HUES48 (cell line): ENCODE data around the gene HSPG2.

Source experiments
- H3K27ac ChIP-seq: one replicate; pipeline ENCODE4 v1.7.0; 2013; ENCODE audit warnings: low read depth, low read length, inconsistent platforms
- H3K27me3 ChIP-seq: 2 replicates; pipeline ENCODE4 v1.6.1; 2013; ENCODE audit warnings: mild to moderate bottlenecking, low read length; ENCODE audit not compliant: control insufficient read depth, insufficient read depth
- H3K36me3 ChIP-seq: 2 replicates; pipeline ENCODE4 v1.6.1; 2013; ENCODE audit warnings: low read length; ENCODE audit not compliant: control insufficient read depth, insufficient read depth
- H3K4me1 ChIP-seq: 2 replicates; pipeline ENCODE4 v1.6.1; 2013; ENCODE audit warnings: mild to moderate bottlenecking, low read length; ENCODE audit not compliant: control insufficient read depth, insufficient read depth
- H3K4me3 ChIP-seq: 2 replicates; pipeline ENCODE4 v1.5.1; 2013; ENCODE audit warnings: mild to moderate bottlenecking, low read depth, low read length
- H3K9ac ChIP-seq: 2 replicates; pipeline ENCODE4 v1.6.1; 2013; ENCODE audit warnings: mild to moderate bottlenecking, low read depth, low read length, moderate library complexity
- H3K9me3 ChIP-seq: 2 replicates; pipeline ENCODE4 v1.6.1; 2013; ENCODE audit warnings: low read length; ENCODE audit not compliant: control insufficient read depth, insufficient read depth

HSPG2 gene

DNA sequence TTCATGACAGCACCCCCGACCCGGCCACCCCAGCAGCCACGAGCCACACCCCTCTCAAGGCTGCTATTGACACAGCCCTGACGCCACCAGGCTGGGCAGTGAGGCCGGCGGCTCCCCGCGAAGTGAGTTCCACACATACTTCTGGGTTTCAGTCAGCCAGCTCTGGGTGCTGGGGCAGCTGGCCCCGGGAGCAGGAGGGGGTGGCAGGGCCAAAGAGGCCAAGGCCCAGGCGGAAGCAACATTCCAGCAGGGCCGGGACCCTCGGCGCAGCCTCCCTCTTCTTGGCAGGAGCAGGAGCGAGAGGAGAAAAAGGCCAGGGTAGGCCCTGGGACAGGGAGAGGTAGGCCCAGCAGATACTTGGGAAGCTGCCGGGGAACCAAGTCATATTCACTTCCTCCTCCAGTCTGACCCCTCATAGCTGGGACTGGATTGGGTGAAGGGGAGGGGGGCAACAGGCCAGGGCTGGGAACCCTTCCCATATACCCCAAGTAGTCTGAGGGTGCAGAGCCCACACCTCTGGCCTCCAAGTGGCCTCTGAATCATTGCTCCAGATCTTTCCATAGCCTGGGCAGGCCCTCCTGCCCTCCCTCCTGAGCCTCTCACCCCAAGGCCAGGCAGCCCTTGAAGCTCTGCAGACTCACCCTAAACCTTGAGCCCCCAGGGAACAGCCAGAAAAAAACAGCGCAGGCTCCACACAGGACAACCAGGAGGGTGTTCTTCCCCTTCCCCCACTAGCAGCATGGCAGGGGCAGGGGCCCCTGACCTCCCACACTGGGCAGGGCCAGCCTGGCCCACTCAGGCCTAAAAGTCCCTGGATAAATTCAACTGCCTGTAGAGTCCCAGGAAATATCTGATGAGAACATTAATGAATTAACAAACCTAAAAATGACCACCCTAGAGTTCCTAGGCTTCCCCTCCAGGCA, 5.7 kb downstream of the HSPG2 start:
- no peaks in the 10 kb centered on the region; the same call in 1 of the 2 replicates for H3K27me3 ChIP-seq
- 0 out of 2 replicates have a peak, but pooled peaks cover 4% of the 10 kb centered on the region for H3K36me3 ChIP-seq
- H3K27ac ChIP-seq = peak overlapping the region; percentile 35
- no peaks in the 10 kb centered on the region for H3K9me3 ChIP-seq
- H3K4me1 ChIP-seq = peaks cover 34% of the 10 kb centered on the region
- H3K4me3 ChIP-seq = no peak overlapping the region
- no peak overlapping the region for H3K9ac ChIP-seq

DNA sequence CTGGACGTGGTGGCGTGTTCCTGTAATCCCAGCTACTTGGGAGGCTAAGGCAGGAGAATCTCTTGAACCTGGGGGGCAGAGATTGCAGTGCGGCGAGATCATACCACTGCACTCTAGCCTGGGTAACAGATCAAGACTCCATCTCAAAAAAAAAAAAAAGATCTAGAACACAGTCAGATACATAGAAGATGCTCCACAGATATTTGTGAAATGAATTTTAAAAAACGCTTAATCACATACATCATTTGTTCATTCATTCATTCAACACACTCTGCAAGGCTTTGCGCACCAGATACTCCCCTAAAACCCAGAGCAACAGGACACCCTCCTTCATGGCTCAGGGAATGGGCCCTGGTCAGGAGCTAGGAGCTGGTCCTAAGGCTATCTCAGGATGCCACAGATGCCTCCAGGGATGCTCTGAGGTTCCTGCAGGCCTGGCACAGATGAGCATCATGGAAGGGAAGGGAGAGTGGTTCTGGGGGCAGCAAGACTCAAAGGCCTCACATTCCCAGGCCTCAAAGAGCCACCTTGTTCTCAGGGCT, 6.4 kb downstream of the HSPG2 start:
- Histone ChIP-seq H3K4me3 (no peak overlapping the region), H3K27ac (no peak overlapping the region), H3K27me3 (no peaks in the 10 kb centered on the region), H3K9ac (no peak overlapping the region), H3K4me1 (peaks cover 26% of the 10 kb centered on the region), H3K9me3 (no peaks in the 10 kb centered on the region), H3K36me3 (0 out of 2 replicates have a peak, but pooled peaks cover 4% of the 10 kb centered on the region)

DNA sequence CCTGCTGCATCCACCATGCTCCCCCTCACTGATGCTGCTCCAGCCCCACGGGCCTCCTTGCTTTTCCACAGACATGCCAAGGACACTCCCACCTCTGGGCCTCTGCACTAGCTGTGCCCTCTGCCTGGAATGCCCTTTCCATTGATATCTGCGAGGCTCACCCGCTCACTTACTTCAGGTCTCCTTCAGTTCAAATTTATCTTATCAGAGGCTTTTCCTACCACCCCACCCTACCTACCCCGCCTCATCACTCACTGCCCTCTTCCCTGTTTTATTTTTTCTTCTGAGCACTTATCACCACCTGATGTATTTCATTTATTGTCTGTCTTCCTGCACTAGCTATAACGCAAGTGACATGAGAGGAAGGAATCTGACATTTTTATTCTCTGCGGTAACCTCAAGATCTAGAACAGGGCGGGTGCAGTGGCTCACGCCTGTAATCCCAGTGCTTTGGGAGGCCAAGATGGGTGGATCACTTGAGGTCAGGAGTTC, 7.0 kb downstream of the HSPG2 start:
- no peaks in the 10 kb centered on the region for H3K27me3 ChIP-seq
- no peaks in the 10 kb centered on the region for H3K9me3 ChIP-seq
- H3K4me3 ChIP-seq = no peak overlapping the region
- 0 out of 2 replicates have a peak, but pooled peaks cover 4% of the 10 kb centered on the region for H3K36me3 ChIP-seq
- H3K9ac ChIP-seq = no peak overlapping the region
- H3K27ac ChIP-seq = no peak overlapping the region
- peaks cover 20% of the 10 kb centered on the region for H3K4me1 ChIP-seq

DNA sequence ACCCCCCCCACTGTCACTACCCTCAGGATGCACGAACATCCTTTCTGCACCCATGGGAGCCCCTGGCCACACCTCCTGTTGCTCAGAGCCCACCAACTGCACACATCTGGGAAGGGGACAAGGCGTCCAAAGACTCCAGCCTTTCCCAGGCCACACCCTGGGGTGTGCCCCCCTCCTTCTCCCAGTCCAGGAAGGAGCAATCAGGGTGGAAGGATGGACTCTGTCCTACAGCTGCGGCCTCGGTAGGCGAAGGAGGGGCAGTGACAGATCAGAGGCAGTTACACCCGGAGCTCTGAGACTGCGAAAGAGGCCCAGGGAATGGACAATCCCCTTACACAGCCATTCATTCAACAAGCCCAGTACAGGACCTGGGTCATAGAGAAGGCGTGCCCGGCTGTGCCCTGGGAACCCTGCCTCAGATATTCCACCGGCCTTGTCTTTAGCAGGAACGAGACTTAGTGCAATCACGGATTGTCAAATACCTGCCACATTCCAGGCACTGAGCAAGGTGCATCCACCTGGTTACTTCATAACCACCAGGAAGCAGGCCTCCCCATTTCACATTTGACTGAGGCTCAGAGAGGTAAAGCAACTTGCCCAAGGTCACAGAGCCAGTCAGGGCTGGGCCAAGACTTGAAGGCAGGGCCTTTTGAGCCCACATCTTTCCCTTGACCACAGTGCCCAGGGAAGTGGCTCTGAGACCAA, 9.4 kb downstream of the HSPG2 start:
- Histone ChIP-seq H3K27me3 (no peaks in the 10 kb centered on the region), H3K9ac (no peak overlapping the region), H3K36me3 (0 out of 2 replicates have a peak, but pooled peaks cover 4% of the 10 kb centered on the region), H3K4me1 (peaks cover 7% of the 10 kb centered on the region; the same call in 1 of the 2 replicates), H3K27ac (no peak overlapping the region), H3K4me3 (no peak overlapping the region), H3K9me3 (no peaks in the 10 kb centered on the region)

DNA sequence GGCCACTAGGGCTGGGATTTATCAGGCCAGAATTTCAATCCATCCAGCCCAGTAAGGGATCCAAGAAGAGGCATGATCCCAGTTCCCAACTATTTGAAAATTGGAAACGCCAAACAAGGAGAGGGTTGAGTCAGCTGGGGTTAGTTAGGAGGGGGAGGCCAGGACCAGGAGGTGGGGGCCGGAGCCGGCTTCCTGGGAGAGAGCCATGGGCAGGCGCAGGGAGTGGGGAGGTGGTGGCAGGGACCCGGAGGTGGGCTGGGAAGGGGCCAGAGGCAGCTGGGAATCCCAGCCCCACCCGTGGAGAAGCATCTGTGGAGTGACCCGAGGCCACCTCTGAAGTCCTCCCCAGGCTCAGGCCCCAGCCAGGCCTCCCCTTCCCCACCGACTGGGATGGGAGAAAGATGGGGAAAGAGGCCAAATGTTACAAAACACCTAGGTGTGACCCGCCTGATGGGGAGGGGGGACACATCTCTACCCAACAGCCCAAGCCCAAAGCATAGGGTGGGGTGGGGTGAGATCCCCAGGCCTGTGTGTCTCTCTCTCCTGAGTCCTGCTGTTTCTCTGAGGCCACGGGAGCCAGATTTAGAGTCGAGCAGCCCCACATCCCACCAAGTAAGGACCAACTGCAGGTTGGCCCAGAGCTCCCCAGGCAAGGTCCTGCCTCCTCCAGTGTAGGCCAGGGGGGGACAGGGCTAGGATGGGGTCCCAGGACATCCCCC, 10.1 kb downstream of the HSPG2 start:
- Histone ChIP-seq H3K4me1 (peaks cover 6% of the 10 kb centered on the region), H3K27me3 (no peaks in the 10 kb centered on the region), H3K9ac (no peak overlapping the region), H3K36me3 (0 out of 2 replicates have a peak, but pooled peaks cover 4% of the 10 kb centered on the region), H3K9me3 (no peaks in the 10 kb centered on the region), H3K4me3 (no peak overlapping the region), H3K27ac (no peak overlapping the region)

DNA sequence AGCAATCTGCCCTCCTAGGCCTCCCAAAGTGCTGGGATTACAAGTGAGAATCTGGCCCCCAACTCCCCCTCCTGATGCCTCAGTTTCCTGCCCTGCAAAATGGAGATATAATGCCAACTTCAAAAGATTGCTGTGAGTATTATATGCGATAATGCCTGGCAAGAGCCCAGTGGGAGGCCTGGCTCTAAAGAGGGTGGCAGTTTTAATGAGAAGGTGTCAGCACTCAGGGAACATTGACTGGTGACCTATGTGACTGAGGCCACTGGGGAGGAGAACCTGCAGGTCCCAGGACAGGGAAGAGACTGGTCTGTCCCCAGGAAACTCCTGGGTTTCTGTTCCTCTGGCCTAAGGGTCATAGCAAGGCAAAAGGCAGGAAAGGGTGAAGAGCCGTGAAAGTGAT, 11.0 kb downstream of the HSPG2 start:
- H3K27me3 ChIP-seq = no peaks in the 10 kb centered on the region
- 0 out of 2 replicates have a peak, but pooled peaks cover 4% of the 10 kb centered on the region for H3K36me3 ChIP-seq
- H3K4me3 ChIP-seq = no peak overlapping the region
- peaks cover 15% of the 10 kb centered on the region for H3K4me1 ChIP-seq
- H3K9ac ChIP-seq = no peak overlapping the region
- H3K9me3 ChIP-seq = no peaks in the 10 kb centered on the region
- no peak overlapping the region for H3K27ac ChIP-seq

DNA sequence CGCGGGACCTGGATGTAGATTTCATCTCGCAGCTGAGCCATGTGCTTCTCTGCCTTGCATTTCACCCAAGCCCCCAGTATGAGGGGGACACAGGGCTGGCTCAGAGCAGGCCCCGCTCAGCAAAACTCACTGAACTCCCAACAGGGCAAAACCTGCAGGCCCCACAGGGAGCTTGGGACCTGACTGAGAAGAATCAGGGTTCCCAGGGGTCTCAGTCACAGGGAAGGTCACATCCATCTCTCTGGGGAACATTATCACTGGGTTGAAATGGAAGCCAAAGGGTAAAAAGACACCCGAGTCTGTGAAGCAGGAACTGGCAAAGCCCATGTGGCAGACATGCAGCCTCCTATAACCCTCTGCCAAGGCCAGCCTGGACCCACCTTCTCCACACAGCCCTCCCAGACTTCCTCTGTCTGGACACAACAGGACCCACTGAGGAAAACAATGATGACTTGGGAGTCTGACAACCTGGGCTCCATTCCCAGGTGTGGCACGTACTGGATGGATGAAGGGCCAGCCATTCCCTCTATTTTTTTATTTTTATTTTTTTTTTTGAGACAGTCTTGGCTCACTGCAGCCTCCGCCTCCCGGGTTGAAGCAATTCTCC, 11.7 kb downstream of the HSPG2 start:
- Histone ChIP-seq H3K9me3 (no peaks in the 10 kb centered on the region), H3K9ac (no peak overlapping the region), H3K27ac (no peak overlapping the region), H3K27me3 (no peaks in the 10 kb centered on the region), H3K4me3 (no peak overlapping the region), H3K4me1 (peaks cover 21% of the 10 kb centered on the region), H3K36me3 (no peaks in the 10 kb centered on the region)

DNA sequence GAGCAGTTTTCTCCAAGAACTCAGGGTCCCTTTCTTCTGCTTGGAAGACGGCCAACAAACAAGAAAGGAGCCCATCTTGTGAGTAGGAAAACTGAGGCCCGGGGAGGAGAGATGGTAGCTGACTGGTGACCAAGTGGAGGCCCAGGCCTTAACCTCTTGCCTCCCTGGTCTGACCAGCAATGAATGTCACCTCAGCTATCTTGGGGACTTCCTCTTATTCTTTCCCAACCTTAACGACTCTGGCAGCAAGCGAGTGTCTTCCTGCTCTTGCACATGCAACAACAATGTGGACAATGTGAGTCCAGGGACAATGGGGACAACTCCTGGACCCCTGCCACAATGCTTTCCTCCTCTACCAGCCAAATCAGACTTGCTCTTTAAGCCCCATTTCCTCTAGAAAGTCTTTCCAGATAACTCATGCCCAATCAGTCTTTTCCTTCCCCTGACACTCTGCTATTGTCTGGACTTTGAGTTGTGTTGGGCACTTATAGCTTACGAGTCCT, 12.6 kb downstream of the HSPG2 start:
- peaks cover 22% of the 10 kb centered on the region for H3K4me1 ChIP-seq
- H3K27ac ChIP-seq = no peak overlapping the region
- H3K36me3 ChIP-seq = no peaks in the 10 kb centered on the region
- no peaks in the 10 kb centered on the region for H3K9me3 ChIP-seq
- H3K27me3 ChIP-seq = no peaks in the 10 kb centered on the region
- no peak overlapping the region for H3K4me3 ChIP-seq
- H3K9ac ChIP-seq = no peak overlapping the region

DNA sequence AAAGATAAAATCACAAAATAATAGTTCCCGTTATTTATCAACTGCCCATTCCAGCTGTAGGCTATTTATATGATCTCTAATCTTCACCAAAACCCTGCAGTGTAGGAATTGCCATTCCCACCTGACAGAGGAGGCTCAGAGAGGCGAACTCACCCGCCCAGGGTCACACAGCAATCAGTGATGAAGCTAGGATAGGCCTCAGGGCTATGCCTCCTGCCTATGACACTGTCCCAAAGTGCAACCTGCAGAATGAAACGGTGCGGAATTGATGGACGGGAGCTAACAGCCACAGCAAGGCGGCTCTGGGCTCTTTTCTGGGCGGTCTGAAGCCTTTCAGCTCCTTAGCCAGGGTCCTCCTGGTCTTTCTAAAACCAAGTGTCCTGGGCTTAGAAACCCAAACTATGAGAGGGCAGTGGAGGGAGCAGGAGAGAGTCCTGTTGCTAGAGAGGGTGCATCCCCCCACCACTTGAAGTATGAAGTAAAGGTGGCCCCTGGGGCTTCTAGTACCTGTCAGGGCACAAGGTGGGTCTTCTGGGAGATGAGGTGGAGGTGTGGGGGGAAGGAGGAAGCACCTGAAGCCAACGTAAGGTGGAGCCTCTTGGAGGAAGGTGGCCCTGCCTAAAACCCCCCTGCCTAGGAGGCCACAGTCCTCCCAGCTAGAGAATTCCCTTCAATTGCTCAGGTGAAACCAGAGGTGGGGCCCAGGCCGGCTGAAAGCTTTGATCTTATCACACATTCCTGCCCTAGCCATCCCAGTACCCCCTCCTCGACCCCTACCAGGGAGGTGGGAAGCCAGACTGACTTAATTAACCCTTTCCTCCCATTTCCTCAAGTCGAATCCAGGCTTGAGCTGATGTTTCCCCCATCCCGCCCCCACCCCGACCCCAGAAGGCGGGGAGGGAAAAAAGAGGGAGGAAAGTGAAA, 14.8 kb downstream of the HSPG2 start:
- no peaks in the 10 kb centered on the region for H3K27me3 ChIP-seq
- H3K9me3 ChIP-seq = no peaks in the 10 kb centered on the region
- peaks cover 22% of the 10 kb centered on the region for H3K4me1 ChIP-seq
- H3K36me3 ChIP-seq = no peaks in the 10 kb centered on the region
- no peak overlapping the region for H3K9ac ChIP-seq
- peak overlapping the region; percentile 10; the same call in 1 of the 2 replicates for H3K4me3 ChIP-seq
- peak overlapping the region; percentile 46 for H3K27ac ChIP-seq
